ENCODE measurements around the gene ATP10A.

The ATP10A gene

DNA sequence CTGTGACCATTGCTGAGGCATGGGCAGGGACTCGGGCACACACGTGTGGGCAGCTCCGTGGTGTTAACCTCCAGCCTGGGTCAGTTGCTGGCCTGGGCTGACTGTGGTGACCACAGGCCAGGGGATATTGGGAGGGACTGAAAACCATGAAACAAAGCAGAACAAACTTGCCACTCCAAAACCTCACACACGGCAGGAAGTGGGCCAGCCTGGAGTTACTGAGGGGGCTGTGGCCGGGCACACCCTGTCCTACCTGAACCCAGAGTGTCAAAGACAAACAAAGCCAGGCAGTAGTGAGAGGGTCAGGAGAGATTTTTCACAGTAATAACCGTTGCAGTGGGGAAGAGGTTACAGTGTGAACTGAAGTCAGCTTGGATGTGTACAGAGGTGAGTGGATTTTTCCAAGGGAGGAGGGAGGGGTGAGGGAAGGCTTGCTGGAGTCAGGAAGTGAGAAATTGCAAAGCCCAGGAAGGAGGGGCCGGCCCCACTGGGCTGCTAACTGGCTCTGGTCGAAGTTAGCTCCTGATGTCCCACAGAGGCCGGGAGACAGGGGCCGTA lies 40.0 kb upstream of the ATP10A start:
- TF ChIP-seq, protein P1, sequence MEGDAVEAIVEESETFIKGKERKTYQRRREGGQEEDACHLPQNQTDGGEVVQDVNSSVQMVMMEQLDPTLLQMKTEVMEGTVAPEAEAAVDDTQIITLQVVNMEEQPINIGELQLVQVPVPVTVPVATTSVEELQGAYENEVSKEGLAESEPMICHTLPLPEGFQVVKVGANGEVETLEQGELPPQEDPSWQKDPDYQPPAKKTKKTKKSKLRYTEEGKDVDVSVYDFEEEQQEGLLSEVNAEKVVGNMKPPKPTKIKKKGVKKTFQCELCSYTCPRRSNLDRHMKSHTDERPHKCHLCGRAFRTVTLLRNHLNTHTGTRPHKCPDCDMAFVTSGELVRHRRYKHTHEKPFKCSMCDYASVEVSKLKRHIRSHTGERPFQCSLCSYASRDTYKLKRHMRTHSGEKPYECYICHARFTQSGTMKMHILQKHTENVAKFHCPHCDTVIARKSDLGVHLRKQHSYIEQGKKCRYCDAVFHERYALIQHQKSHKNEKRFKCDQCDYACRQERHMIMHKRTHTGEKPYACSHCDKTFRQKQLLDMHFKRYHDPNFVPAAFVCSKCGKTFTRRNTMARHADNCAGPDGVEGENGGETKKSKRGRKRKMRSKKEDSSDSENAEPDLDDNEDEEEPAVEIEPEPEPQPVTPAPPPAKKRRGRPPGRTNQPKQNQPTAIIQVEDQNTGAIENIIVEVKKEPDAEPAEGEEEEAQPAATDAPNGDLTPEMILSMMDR (IDR thresholded peaks at IDR 0.05; ENCODE audit: low read depth, low read length, missing control alignments) = no peak
- H3K4me3 ChIP-seq (ENCODE audit: low read depth, low read length) = no peak overlapping the region
- in situ Hi-C loops (cut with HindIII; ENCODE audit: low sequenced_read_pairs) = no loop called here
- no peak for DNase-seq (ENCODE audit: low read depth)

DNA sequence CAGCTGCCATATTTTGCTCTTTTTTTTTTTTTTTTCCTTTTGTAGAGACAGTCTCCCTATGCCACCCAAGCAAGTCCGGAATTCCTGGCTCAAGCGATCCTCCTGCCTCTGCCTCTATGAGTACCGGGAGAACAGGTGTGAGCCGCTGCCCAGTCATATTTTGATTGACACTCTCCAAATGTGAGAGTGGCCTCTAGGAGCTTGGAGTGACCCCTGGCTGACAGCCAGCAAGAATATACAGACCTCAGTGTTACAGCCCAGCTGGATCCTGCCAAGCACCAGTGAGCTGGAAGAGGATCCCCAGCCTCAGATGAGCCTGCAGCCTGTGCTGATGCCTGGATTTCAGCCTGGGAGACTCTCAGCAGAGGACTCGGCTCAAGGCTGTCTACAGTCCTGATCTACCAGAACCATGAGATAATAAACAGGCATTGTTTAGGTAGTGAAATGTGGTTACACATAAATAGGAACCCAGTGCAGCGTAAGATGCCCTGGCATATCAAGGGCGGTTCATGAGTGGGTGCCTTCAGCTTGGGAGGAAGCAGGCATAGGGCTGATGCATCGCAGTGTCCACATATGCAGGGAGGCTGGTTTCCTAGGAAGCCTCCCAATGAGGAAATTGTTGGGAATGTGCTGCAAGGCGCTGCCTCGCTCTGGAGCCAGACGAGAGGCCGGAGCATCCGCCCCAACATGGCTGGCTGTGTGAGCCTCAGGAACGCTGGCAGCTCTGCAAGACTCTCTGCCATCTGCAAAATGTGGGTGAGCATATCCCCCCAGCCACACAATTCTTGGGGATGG lies 38.9 kb upstream of the ATP10A start:
- no peak for DNase-seq (ENCODE audit: low read depth)
- in situ Hi-C loops (cut with HindIII; ENCODE audit: low sequenced_read_pairs) = no loop called here
- H3K4me3 ChIP-seq (ENCODE audit: low read depth, low read length) = no peak overlapping the region
- TF ChIP-seq, protein P1 (IDR thresholded peaks at IDR 0.05; ENCODE audit: low read depth, low read length, missing control alignments) = no peak

DNA sequence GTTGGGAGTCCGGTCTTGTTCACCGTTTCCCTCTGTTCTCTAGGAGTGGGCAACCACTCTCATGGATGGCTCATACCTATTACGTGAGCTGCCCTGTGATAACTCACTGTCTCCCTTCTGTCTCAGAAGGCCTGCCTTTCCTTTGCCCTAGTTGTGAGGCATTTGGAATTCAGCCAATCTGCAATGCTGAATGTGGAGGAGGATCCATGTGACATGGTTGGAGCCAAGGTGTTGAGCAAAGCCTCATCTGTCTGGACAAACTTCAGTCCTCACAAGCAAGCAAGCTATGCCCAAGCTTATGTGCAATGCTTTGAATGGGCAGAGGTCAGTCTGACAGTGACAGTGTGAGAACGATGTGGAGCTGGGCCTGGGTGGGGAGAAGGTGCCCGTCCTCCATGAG lies 37.8 kb upstream of the ATP10A start:
- H3K4me3 ChIP-seq (ENCODE audit: low read depth, low read length) = no peak overlapping the region
- TF ChIP-seq, protein P1 (IDR thresholded peaks at IDR 0.05; ENCODE audit: low read depth, low read length, missing control alignments) = no peak
- in situ Hi-C loops (cut with HindIII; ENCODE audit: low sequenced_read_pairs) = no loop called here
- no peak for DNase-seq (ENCODE audit: low read depth)

DNA sequence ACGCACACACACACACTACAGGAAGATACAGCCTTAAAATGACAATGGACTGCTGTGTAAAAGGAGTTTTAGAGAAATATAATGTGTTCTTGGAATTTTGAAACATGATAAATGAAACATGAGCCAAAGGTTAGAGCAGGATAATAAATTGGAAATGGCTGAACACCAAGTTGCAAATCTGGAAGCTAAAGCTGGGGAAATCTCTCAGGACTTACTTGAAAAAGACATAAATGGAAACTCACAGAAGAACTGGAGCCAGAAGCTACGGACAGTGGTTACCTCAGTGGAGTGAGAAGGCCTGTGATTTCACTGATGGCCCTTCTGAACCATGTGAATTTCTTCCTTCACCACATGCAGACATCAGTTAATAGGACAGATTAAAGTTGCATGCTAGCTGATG lies 37.3 kb upstream of the ATP10A start:
- TF ChIP-seq, protein P1 (IDR thresholded peaks at IDR 0.05; ENCODE audit: low read depth, low read length, missing control alignments) = no peak
- no peak overlapping the region for H3K4me3 ChIP-seq (ENCODE audit: low read depth, low read length)
- no peak for DNase-seq (ENCODE audit: low read depth)
- in situ Hi-C loops (cut with HindIII; ENCODE audit: low sequenced_read_pairs) = no loop called here

DNA sequence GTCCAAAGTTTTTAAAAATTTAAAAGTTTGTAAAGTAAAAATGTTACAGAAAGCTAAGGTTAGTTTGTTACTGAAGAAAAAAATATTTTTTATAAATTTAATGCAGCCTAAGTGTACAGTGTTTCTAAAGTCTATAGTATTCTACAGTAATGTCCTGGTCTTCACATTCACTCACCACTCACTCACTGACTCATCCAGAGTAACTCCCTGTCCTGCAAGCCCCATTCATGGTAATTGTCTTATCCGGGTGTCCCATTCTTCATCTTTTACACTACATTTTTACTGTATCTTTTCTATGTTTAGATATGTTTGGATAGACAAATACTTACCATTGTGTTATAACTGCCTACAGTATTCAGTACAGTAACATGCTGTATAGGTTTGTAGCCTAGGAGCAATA lies 36.7 kb upstream of the ATP10A start:
- no peak overlapping the region for H3K4me3 ChIP-seq (ENCODE audit: low read depth, low read length)
- no peak for DNase-seq (ENCODE audit: low read depth)
- TF ChIP-seq, protein P1 (IDR thresholded peaks at IDR 0.05; ENCODE audit: low read depth, low read length, missing control alignments) = no peak
- in situ Hi-C loops (cut with HindIII; ENCODE audit: low sequenced_read_pairs) = no loop called here

DNA sequence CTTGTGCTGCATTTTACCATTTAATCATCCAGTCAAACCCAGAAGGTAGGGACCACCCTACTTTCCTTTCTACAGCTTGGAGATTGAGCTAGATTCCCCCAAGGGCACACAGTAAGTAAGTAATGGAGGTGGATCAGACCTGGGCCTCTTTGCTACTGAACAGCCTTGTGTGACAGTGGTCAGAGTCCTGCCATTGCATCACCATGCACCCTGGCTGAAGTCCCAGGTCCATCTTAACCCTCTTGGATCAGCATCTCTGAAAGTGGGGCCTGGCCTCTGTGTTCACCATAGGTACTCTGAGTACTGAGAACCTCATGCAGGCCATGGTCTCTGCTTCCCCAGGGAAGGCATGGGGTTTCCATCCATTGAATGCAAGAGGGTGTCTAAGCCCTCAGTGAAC lies 34.5 kb upstream of the ATP10A start:
- H3K4me3 ChIP-seq (ENCODE audit: low read depth, low read length) = no peak overlapping the region
- DNase-seq (ENCODE audit: low read depth) = no peak
- TF ChIP-seq, protein P1 (IDR thresholded peaks at IDR 0.05; ENCODE audit: low read depth, low read length, missing control alignments) = no peak
- in situ Hi-C loops (cut with HindIII; ENCODE audit: low sequenced_read_pairs) = no loop called here
